Central memory CD8-positive, alpha-beta T cell (primary cell): ENCODE results near the gene LRRC4.
A peak's percentile ranks its signal among the peaks of the same experiment; 100 is the strongest.

Source experiments
- ATAC-seq: fragments of 150-1000 bp; cut with Tn5 transposase; replicated peaks from 2 replicates; pipeline ENCODE4 v1.10.0; 2022; ENCODE audit warnings: mild to moderate bottlenecking, moderate FRiP score, moderate number of reproducible peaks; ENCODE audit not compliant: poor library complexity, severe bottlenecking; ENCODE audit errors: extremely low read depth
- DNase-seq, 2 donors: peaks; one replicate each; pipeline ENCODE4 v3.0.0; 2021; ENCODE audit warnings: low spot score in 2 of 2
- H3K27ac Mint-ChIP-seq: one replicate; pipeline ENCODE4 v1.8.0; 2022; ENCODE audit warnings: low read depth, mild to moderate bottlenecking, moderate library complexity, mixed read lengths
- H3K27me3 Mint-ChIP-seq: one replicate; pipeline ENCODE4 v1.8.0; 2022; ENCODE audit warnings: mixed read lengths
- H3K36me3 Mint-ChIP-seq: one replicate; pipeline ENCODE4 v1.8.0; 2022; ENCODE audit warnings: mild to moderate bottlenecking, moderate library complexity, mixed read lengths; ENCODE audit not compliant: insufficient read depth
- H3K4me1 Mint-ChIP-seq: one replicate; pipeline ENCODE4 v1.8.0; 2022; ENCODE audit warnings: mixed read lengths
- H3K4me3 Mint-ChIP-seq: one replicate; pipeline ENCODE4 v1.8.0; 2022; ENCODE audit warnings: mild to moderate bottlenecking, moderate library complexity, mixed read lengths
- H3K9me3 Mint-ChIP-seq: one replicate; pipeline ENCODE4 v1.8.0; 2022; ENCODE audit warnings: mixed read lengths

The LRRC4 gene

DNA sequence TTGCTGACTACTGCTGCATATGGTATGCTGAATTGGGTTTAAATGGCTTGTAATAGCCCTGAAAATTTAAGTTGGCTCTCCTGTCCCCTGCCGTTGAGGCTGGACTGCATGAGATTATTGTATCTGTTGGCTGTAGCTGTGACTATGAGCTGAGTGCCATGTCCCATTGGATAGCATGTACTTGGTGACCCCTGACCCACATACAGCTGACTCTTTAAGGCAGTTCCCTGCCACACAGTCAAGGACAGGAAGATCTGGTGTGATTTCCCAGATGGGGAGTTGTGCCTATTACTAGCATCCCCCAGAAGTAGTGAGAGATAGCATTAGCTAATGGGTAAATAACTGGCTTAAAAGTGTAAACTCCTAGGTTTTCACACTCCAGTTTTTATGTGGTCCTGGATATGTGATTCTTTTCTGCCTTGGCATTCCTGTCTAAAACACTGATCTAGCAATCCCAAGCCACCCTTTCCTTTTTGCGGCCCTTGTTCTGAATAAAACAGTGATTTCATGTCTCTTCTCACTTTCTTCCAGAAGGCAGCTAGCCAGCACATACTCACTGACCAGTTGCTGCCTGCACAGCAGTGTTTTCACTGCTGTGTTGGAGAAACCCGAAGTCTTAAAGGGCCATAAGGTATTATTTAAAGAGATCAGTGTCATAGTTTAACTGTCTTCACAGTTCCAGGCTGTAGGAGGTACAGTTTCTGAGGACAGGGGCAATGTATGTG, 35.9 kb downstream of the LRRC4 start:
- H3K36me3 Mint-ChIP-seq, result peaks cover 31% of the 10 kb centered on the region
- DNase-seq, result no peak

DNA sequence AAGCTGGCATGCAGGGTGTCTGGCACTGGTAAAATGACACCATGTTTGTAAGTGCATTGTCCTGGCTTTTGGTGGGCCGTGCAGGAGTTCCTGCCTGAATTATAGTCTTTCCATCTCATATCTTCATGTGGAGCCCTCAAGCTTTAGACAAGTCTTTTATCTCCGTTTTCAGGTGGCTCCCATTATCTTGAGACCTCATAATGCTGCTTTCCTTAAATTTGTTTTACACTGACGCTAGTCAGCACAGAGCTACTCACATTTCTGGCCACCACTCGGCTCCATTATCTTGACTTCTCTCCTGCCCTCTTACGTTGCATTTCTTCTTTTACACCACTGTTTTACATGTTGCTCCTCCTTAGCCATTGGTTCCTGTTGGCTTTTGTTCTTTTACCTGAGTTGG, 37.2 kb downstream of the LRRC4 start:
- Mint-ChIP-seq H3K36me3 (peaks cover 28% of the 10 kb centered on the region), H3K9me3 (no peaks in the 10 kb centered on the region), H3K4me1 (no peaks in the 10 kb centered on the region), H3K27me3 (no peaks in the 10 kb centered on the region), H3K4me3 (no peak overlapping the region), H3K27ac (no peak overlapping the region)
- no peak for ATAC-seq
- DNase-seq, result no peak

More for the DNA sequence above, 35.9 kb downstream of the LRRC4 start:
- no peak overlapping the region for H3K4me3 Mint-ChIP-seq
- no peak overlapping the region for H3K27ac Mint-ChIP-seq
- no peaks in the 10 kb centered on the region for H3K9me3 Mint-ChIP-seq
- no peaks in the 10 kb centered on the region for H3K4me1 Mint-ChIP-seq
- no peak for ATAC-seq
- H3K27me3 Mint-ChIP-seq, result no peaks in the 10 kb centered on the region

DNA sequence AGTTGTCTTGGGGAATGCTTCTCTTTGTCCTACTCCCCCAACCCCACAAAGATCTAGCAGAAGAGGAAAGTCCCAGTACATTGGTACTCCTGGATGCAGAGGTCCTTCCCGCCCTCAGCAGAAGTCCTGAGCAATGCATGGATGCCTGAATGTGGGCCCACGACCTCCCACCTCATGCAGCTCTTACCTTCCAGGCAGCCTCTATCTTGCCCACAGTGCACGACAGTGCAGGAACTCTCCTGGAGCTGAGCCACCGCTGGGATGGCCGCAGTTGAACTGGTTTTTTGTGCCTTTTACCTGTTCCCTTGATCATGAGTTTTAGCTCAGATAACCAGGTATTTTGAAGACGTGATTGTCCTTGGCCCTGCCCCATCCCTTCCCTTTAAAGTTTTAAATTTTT, 37.9 kb downstream of the LRRC4 start:
- H3K36me3 Mint-ChIP-seq, result peaks cover 31% of the 10 kb centered on the region
- no peak overlapping the region for H3K4me3 Mint-ChIP-seq

DNA sequence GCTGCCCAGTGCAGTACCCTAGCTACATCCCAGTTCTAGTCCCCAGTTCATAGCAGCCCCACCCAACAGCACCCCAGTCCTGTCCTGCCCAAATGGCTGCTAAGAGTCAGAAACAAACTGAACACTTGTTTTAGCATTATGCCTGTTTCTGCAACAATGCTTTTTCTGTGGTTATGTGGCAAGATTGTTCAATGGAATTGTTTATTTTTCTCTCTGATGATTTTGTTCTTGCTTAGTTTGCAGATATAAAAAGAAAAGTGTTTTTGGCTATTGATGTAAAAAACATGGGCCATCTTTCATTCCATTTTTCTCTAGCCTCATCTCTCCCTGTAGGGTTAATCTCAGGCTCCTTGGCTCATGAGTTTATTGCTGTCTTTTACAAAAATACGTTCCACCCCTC, 42.5 kb downstream of the LRRC4 start:
- Mint-ChIP-seq H3K27me3 (no peaks in the 10 kb centered on the region), H3K9me3 (no peaks in the 10 kb centered on the region), H3K36me3 (peaks cover 29% of the 10 kb centered on the region), H3K27ac (no peak overlapping the region), H3K4me3 (no peak overlapping the region), H3K4me1 (peaks cover 4% of the 10 kb centered on the region)
- no peak for DNase-seq
- no peak for ATAC-seq

More for the DNA sequence above, 37.9 kb downstream of the LRRC4 start:
- no peak for ATAC-seq
- no peak for DNase-seq
- H3K9me3 Mint-ChIP-seq, result no peaks in the 10 kb centered on the region
- H3K4me1 Mint-ChIP-seq, result no peaks in the 10 kb centered on the region
- no peaks in the 10 kb centered on the region for H3K27me3 Mint-ChIP-seq
- peak overlapping the region; percentile 61 for H3K27ac Mint-ChIP-seq

DNA sequence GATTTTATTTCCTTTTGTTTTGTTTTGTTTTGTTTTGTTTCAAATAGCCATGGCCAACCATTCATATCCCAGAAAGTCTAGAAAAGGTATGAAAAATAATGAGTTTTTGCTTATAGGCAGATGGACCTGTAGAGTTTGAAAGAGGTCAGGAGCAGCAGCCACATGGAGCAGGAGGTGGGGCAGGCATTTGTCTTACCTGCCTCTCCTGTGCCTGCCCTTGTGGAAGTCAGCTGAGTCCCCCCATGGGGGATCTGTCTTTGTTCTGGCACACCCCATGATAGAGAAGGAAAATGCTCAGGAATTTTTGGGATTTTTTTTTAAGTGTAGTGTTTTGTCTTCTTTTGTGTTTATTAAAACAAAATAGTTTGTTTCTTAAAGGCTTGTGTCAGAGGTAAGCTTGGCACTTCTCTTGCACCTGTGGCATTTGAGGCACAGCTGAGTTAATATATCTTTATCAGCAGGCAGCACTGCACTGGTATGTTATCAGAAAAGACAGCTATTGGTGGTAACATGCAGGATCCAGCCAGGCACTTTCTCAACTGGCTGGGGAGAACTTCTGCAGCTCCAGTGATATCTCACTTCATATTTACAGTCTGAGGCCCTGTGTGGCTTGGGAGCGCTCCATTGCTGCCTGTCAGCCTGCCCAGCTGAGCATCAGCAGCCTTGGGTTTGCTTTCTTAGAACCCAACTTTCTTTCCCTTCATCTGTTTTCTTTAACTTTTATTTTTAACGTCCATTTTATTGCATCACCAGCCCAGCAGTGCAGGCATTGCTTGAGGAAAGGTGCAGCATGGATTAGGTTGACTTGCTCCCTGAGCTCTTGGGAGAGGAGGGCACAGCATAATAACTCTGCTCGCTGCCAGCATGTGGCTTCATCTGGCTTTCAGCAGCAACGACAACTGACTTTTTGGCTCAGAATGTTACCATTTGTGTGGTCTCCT, 44.4 kb downstream of the LRRC4 start:
- Mint-ChIP-seq H3K27me3 (no peaks in the 10 kb centered on the region), H3K9me3 (no peaks in the 10 kb centered on the region), H3K27ac (no peak overlapping the region), H3K36me3 (peaks cover 18% of the 10 kb centered on the region), H3K4me3 (no peak overlapping the region), H3K4me1 (peaks cover 17% of the 10 kb centered on the region)
- ATAC-seq, result no peak
- no peak for DNase-seq

- peaks cover 10% of the 10 kb centered on the region for H3K36me3 Mint-ChIP-seq
- DNase-seq (no peak), ATAC-seq (no peak)
- no peak overlapping the region for H3K4me3 Mint-ChIP-seq
- peaks cover 17% of the 10 kb centered on the region for H3K4me1 Mint-ChIP-seq
- peaks cover 6% of the 10 kb centered on the region for H3K9me3 Mint-ChIP-seq
- no peaks in the 10 kb centered on the region for H3K27me3 Mint-ChIP-seq
- no peak overlapping the region for H3K27ac Mint-ChIP-seq
These were observed 47.4 kb downstream of the LRRC4 start for GRCh38 chr7:127983804-127984332.

- DNase-seq (no peak), ATAC-seq (no peak)
- H3K9me3 Mint-ChIP-seq, result peaks cover 17% of the 10 kb centered on the region
- no peaks in the 10 kb centered on the region for H3K27me3 Mint-ChIP-seq
- H3K4me3 Mint-ChIP-seq, result no peak overlapping the region
- peaks cover 9% of the 10 kb centered on the region for H3K36me3 Mint-ChIP-seq
- H3K27ac Mint-ChIP-seq, result no peak overlapping the region
- peaks cover 17% of the 10 kb centered on the region for H3K4me1 Mint-ChIP-seq
These were observed 49.3 kb downstream of the LRRC4 start for GRCh38 chr7:127981965-127982364.

- Mint-ChIP-seq H3K27me3 (no peaks in the 10 kb centered on the region), H3K27ac (no peak overlapping the region), H3K9me3 (peaks cover 17% of the 10 kb centered on the region), H3K36me3 (peaks cover 6% of the 10 kb centered on the region), H3K4me3 (no peak overlapping the region), H3K4me1 (peaks cover 17% of the 10 kb centered on the region)
- no peak for ATAC-seq
- no peak for DNase-seq
These were observed 50.3 kb downstream of the LRRC4 start for GRCh38 chr7:127980901-127981300.

GRCh38 chr7:127979728-127980126, 51.5 kb downstream of the LRRC4 start:
- H3K27ac Mint-ChIP-seq, result peak overlapping the region; percentile 8
- H3K27me3 Mint-ChIP-seq, result no peaks in the 10 kb centered on the region
- peaks cover 17% of the 10 kb centered on the region for H3K4me1 Mint-ChIP-seq
- H3K9me3 Mint-ChIP-seq, result peaks cover 17% of the 10 kb centered on the region
- ATAC-seq (no peak), DNase-seq (no peak)
- H3K36me3 Mint-ChIP-seq, result peaks cover 6% of the 10 kb centered on the region
- H3K4me3 Mint-ChIP-seq, result no peak overlapping the region

GRCh38 chr7:127979113-127979727, 52.0 kb downstream of the LRRC4 start:
- H3K4me1 Mint-ChIP-seq, result peaks cover 17% of the 10 kb centered on the region
- H3K27me3 Mint-ChIP-seq, result no peaks in the 10 kb centered on the region
- DNase-seq, result no peak
- no peak for ATAC-seq
- H3K36me3 Mint-ChIP-seq, result peaks cover 7% of the 10 kb centered on the region
- H3K27ac Mint-ChIP-seq, result peak overlapping the region; percentile 8
- H3K9me3 Mint-ChIP-seq, result peaks cover 17% of the 10 kb centered on the region
- no peak overlapping the region for H3K4me3 Mint-ChIP-seq

DNA sequence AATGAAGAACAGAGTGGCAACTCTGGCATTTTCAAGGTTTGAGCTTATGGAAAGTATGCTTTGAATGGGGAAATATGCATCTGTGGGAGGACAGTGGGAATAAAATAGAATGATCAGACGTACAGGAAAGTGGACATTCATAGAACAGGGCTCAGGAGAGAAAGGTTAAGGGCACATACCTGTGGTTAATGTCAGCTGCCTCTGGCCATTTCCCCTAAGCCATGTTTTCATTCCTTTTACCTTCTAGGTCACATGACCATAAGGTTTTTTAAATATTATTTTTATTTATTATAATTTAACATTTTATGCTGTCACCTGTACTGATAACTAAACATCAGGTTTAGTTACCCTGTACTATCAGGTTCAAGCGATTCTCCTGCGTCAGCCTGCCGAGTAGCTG, 52.8 kb downstream of the LRRC4 start:
- Mint-ChIP-seq H3K4me1 (peaks cover 11% of the 10 kb centered on the region), H3K9me3 (peaks cover 17% of the 10 kb centered on the region), H3K27ac (no peak overlapping the region), H3K27me3 (no peaks in the 10 kb centered on the region), H3K36me3 (peaks cover 7% of the 10 kb centered on the region), H3K4me3 (no peak overlapping the region)
- no peak for ATAC-seq
- DNase-seq, result no peak
